Peyer's patch (tissue), 4 donors: Measurements from ENCODE around the gene ZFYVE1. TPM values are rescaled to one million over a fixed set of nuclear protein-coding genes. Genes with fewer than 3 reads are reported as not detected.
"Not testable (repeated sequence)": the region's sequence is repeated elsewhere in the genome, so short reads cannot be mapped to it uniquely, and the experiment has no call there.

Experiments
- DNase-seq, 3 donors: peaks; one replicate each; pipeline ENCODE4 v3.0.0-alpha.2; 2017 to 2019
- H3K27ac ChIP-seq, 4 donors: fragments of 200-600 bp; sonication (generic); one replicate each; pipeline ENCODE4 v1.5.1; 2016 to 2019
- H3K27me3 ChIP-seq, 2 donors: fragments of 200-600 bp; sonication (generic); one replicate each; pipeline ENCODE4 v1.5.1; 2019
- H3K36me3 ChIP-seq, 3 donors: fragments of 200-600 bp; sonication (generic); one replicate each; pipeline ENCODE4 v1.5.1; 2016 to 2019
- H3K4me1 ChIP-seq, 4 donors: fragments of 200-600 bp; sonication (generic); one replicate each; pipeline ENCODE4 v1.5.1; 2016 to 2019
- H3K4me3 ChIP-seq, 4 donors: fragments of 200-600 bp; sonication (generic); 1 replicate in 3 of 4; 2 replicates in 1 of 4; pipeline ENCODE4 v1.5.1; 2016 to 2019; ENCODE audit warnings: mild to moderate bottlenecking in 1 of 4
- H3K9me3 ChIP-seq, 4 donors: fragments of 200-600 bp; sonication (generic); one replicate each; pipeline ENCODE4 v1.5.1; 2016 to 2019; ENCODE audit warnings: mild to moderate bottlenecking in 1 of 4
- CTCF ChIP-seq, 6 experiments: fragments of 450-650 bp in 4 of 6; fragments of 200-600 bp in 2 of 6; sonication (generic) in 1 of 6; IDR thresholded peaks; one replicate each; pipeline ENCODE4 v1.5.1; 2017 to 2019; ENCODE audit warnings: antibody characterized with exemption in 6 of 6, mild to moderate bottlenecking in 3 of 6, moderate library complexity in 1 of 6
- POLR2A ChIP-seq, 2 donors: fragments of 450-650 bp; IDR thresholded peaks; one replicate each; pipeline ENCODE4 v1.5.1; 2017; ENCODE audit warnings: antibody characterized with exemption in 2 of 2, mild to moderate bottlenecking in 2 of 2, moderate library complexity in 2 of 2
- total RNA-seq, 4 donors: library from RNA; depleted of rRNA; stranded (reverse); fragments of >200 nt; gene quantifications; one replicate each; pipeline ENCODE4 v1.1.0, GENCODE V29; 2016

The ZFYVE1 gene
- total RNA-seq, 4 donors from 2014 or later, result 8.3 to 32.5 (median 26.8) TPM

GRCh38 chr14:72962829-72963312, 64.0 kb downstream of the ZFYVE1 start:
- TF ChIP-seq CTCF (IDR thresholded peaks at IDR 0.05), result no peak
- no peak for TF ChIP-seq POLR2A (IDR thresholded peaks at IDR 0.05)
- Histone ChIP-seq H3K9me3 (no peaks in the 10 kb centered on the region), H3K36me3 (peaks cover 0 to 22% (median 0%) of the 10 kb centered on the region in 3 donors), H3K4me1 (no peaks in the 10 kb centered on the region), H3K4me3 (no peak overlapping the region), H3K27ac (no peak overlapping the region), H3K27me3 (no peaks in the 10 kb centered on the region)
- no peak for DNase-seq

GRCh38 chr14:72962336-72962754, 64.6 kb downstream of the ZFYVE1 start:
- H3K27me3 ChIP-seq, H3K4me3 ChIP-seq, DNase-seq, H3K9me3 ChIP-seq, H3K27ac ChIP-seq, H3K4me1 ChIP-seq: not testable (repeated sequence)
- H3K36me3 ChIP-seq, result peaks cover 0 to 23% (median 0%) of the 10 kb centered on the region in 3 donors

DNA sequence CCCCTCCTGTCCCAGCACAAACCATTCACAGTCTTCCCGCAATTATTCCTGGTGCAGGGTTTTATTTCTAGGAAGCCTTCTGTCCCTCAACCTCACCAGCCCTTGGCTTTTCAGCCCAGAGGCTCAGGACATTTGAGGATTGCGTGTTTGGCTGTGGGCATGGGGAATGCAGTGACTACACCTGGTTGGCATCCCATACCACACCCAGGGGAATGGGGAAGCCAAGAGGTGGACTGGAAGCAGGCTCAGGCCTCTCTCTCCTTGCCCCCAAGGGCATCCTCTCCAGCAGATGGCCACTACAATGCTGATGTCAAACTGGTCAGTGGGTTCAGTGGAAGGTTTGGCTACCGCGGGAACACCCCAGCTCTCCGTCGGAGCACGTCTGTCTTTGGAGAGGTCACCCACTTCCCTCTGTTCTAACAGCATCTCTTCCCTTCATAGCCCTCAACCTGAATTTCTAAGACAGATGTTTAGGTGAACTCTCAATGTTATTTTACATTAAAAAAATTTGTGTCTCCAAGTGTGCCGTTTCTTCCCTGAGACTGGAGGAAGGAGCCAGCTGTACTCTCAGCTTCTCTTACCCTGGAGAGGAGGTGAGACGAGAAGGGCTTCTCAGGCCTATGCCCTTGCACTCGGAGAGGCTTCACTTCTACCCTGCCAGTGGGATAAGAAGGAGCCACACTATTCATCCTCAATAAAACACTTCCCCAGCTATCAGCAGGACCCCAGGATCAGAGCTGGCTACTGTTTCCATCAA, 65.1 kb downstream of the ZFYVE1 start:
- no peak for DNase-seq
- no peak for TF ChIP-seq CTCF (IDR thresholded peaks at IDR 0.05)
- no peak for TF ChIP-seq POLR2A (IDR thresholded peaks at IDR 0.05)
- no peaks in the 10 kb centered on the region for H3K4me1 ChIP-seq
- H3K27me3 ChIP-seq, result no peaks in the 10 kb centered on the region
- H3K9me3 ChIP-seq, result no peaks in the 10 kb centered on the region
- H3K27ac ChIP-seq, result no peak overlapping the region
- H3K4me3 ChIP-seq, result no peak overlapping the region
- peaks cover 0 to 27% (median 0%) of the 10 kb centered on the region in 3 donors for H3K36me3 ChIP-seq

GRCh38 chr14:72961016-72961415, 65.9 kb downstream of the ZFYVE1 start:
- peaks cover 0 to 35% (median 0%) of the 10 kb centered on the region in 3 donors for H3K36me3 ChIP-seq
- DNase-seq, H3K27ac ChIP-seq: not testable (repeated sequence)

GRCh38 chr14:72958548-72958947, 68.4 kb downstream of the ZFYVE1 start:
- no peaks in the 10 kb centered on the region for H3K4me1 ChIP-seq
- TF ChIP-seq POLR2A (IDR thresholded peaks at IDR 0.05) (no peak), CTCF (IDR thresholded peaks at IDR 0.05) (no peak)
- H3K27me3 ChIP-seq, result no peaks in the 10 kb centered on the region
- DNase-seq, result no peak
- H3K27ac ChIP-seq, result no peak overlapping the region
- peaks cover 0 to 42% (median 0%) of the 10 kb centered on the region in 3 donors for H3K36me3 ChIP-seq
- H3K4me3 ChIP-seq, result no peak overlapping the region
- no peaks in the 10 kb centered on the region for H3K9me3 ChIP-seq

More at GRCh38 chr14:72961016-72961415, 65.9 kb downstream of the ZFYVE1 start:
- H3K9me3 ChIP-seq, H3K27me3 ChIP-seq, H3K4me1 ChIP-seq, H3K4me3 ChIP-seq: not testable (repeated sequence)

DNA sequence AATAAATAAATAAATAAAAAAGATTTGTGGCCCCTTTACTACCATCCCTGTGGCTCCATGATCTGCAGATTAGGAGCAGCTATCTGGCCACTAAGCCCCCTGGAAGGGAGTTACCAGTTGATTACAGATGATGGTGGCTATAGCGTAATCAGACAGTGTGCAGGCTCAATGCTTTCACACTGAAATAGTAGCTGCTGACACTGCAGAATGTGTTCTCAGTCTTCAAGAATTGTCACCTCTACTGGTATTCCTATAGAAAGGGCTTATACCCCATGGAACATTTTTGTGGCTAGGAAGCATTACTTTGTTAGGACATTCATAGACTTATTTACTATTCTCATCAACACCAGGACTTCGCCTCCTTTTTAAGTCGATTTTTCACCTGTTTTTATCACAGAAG, 69.7 kb downstream of the ZFYVE1 start:
- Histone ChIP-seq H3K4me3 (no peak overlapping the region), H3K27me3 (no peaks in the 10 kb centered on the region), H3K27ac (no peak overlapping the region), H3K36me3 (peaks cover 0 to 42% (median 0%) of the 10 kb centered on the region in 3 donors), H3K9me3 (no peaks in the 10 kb centered on the region), H3K4me1 (no peaks in the 10 kb centered on the region)
- TF ChIP-seq POLR2A (IDR thresholded peaks at IDR 0.05), result no peak
- TF ChIP-seq CTCF (IDR thresholded peaks at IDR 0.05), result no peak
- no peak for DNase-seq

- not testable (repeated sequence) for H3K4me3 ChIP-seq, H3K9me3 ChIP-seq, H3K27ac ChIP-seq, DNase-seq, H3K27me3 ChIP-seq, H3K4me1 ChIP-seq
- H3K36me3 ChIP-seq, result peaks cover 0 to 47% (median 0%) of the 10 kb centered on the region in 3 donors
Measured at GRCh38 chr14:72956741-72957140, 70.2 kb downstream of the ZFYVE1 start.
